Breast epithelium (tissue), 4 donors: ENCODE measurements around the gene HDAC7. TPM values are rescaled to one million over a fixed set of nuclear protein-coding genes. Genes with fewer than 3 reads are reported as not detected.
A peak's percentile ranks its signal among the peaks of the same experiment; 100 is the strongest.

Experiments used
- DNase-seq, 2 donors: peaks; one replicate each; pipeline ENCODE4 v3.0.0-alpha.2; 2019; ENCODE audit warnings: low spot score in 2 of 2
- H3K27ac ChIP-seq, 2 donors: fragments of 200-600 bp; sonication (generic) in 1 of 2; one replicate each; pipeline ENCODE4 v1.5.1; 2016 to 2019; ENCODE audit warnings: mild to moderate bottlenecking in 1 of 2
- H3K27me3 ChIP-seq, 2 donors: fragments of 200-600 bp; sonication (generic) in 1 of 2; one replicate each; pipeline versions ENCODE4 v1.5.1 to v1.6.0; 2017 to 2019; ENCODE audit warnings: control low read depth in 1 of 2, mild to moderate bottlenecking in 1 of 2
- H3K36me3 ChIP-seq: fragments of 200-600 bp; one replicate; pipeline ENCODE4 v1.5.1; 2019
- H3K4me1 ChIP-seq, 2 donors: fragments of 200-600 bp; sonication (generic); one replicate each; pipeline ENCODE4 v1.5.1; 2016 to 2019; ENCODE audit warnings: control low read depth in 1 of 2
- H3K4me3 ChIP-seq, 3 donors: fragments of 200-600 bp; sonication (generic); 1 replicate in 2 of 3; 2 replicates in 1 of 3; pipeline ENCODE4 v1.5.1; 2016 to 2019; ENCODE audit warnings: mild to moderate bottlenecking in 3 of 3, moderate library complexity in 2 of 3
- H3K9me3 ChIP-seq, 2 donors: fragments of 200-600 bp; sonication (generic) in 1 of 2; one replicate each; pipeline ENCODE4 v1.5.1; 2016 to 2019; ENCODE audit warnings: control low read depth in 1 of 2
- POLR2A ChIP-seq: fragments of 450-650 bp; IDR thresholded peaks from one replicate; pipeline ENCODE4 v1.6.1; 2016; ENCODE audit warnings: antibody characterized with exemption, mild to moderate bottlenecking, moderate library complexity
- POLR2AphosphoS5 ChIP-seq, 3 donors: sonication (generic); formaldehyde crosslinking; IDR thresholded peaks; one replicate each; pipeline ENCODE4 v1.6.1; 2017; ENCODE audit warnings: antibody characterized with exemption in 3 of 3
- intact Hi-C: fragments of 100-400 bp; cut with DNase I; formaldehyde crosslinking; loops from one replicate; pipeline ENCODE4 v1.15.1; 2023; ENCODE audit warnings: low total_unique reads
- total RNA-seq, 3 donors: library from RNA; depleted of rRNA; stranded (reverse); fragments of >200 nt; gene quantifications; one replicate each; pipeline ENCODE4 v1.1.0, GENCODE V29; 2016
- TF ChIP-seq, protein P1 (sequence below), 3 donors: fragments of 450-650 bp; IDR thresholded peaks; one replicate each; pipeline ENCODE4 v1.5.1; 2016 to 2017; ENCODE audit warnings: antibody characterized with exemption in 3 of 3, mild to moderate bottlenecking in 3 of 3, moderate library complexity in 3 of 3

HDAC7 gene
- total RNA-seq, 3 donors from 2014 or later = 37.6 to 77.0 (median 44.9) TPM

DNA sequence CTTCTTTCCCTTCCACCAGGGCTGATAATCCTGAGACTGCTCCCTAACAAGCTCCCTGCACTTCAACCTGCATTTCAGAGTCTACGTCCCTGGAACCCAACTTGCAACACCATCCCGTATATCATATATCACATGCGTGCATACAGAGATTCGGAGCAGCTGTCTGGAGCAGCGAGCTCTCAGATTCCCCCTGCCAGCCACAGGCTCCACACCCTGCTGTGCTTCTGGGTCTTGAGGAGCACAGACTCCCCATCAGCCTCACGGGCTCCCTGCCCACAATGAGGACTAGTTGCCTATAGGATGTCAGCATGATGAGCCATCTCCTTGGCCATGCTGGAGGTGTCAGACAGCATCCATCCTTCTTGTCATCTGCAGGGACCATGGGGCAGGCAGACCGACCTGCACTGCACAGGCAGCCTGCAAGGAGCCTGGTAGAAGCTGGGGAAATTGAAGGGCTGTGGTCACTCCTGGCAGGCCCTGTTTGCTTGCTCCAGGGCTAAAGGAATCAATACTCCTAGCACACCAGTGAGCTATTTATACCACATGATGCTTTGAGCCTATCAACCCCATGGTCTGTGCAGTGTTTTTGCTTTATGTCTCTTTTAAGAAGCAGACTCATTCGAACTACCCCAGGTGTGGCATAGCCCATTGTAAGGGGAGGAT lies 19.6 kb upstream of the HDAC7 start:
- intact Hi-C loops = no loop called here
- no peaks in the 10 kb centered on the region for H3K9me3 ChIP-seq
- no peak for TF ChIP-seq POLR2AphosphoS5 (IDR thresholded peaks at IDR 0.05)
- TF ChIP-seq, protein P1, sequence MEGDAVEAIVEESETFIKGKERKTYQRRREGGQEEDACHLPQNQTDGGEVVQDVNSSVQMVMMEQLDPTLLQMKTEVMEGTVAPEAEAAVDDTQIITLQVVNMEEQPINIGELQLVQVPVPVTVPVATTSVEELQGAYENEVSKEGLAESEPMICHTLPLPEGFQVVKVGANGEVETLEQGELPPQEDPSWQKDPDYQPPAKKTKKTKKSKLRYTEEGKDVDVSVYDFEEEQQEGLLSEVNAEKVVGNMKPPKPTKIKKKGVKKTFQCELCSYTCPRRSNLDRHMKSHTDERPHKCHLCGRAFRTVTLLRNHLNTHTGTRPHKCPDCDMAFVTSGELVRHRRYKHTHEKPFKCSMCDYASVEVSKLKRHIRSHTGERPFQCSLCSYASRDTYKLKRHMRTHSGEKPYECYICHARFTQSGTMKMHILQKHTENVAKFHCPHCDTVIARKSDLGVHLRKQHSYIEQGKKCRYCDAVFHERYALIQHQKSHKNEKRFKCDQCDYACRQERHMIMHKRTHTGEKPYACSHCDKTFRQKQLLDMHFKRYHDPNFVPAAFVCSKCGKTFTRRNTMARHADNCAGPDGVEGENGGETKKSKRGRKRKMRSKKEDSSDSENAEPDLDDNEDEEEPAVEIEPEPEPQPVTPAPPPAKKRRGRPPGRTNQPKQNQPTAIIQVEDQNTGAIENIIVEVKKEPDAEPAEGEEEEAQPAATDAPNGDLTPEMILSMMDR (IDR thresholded peaks at IDR 0.05) = no peak
- TF ChIP-seq POLR2A = no peak
- no peaks in the 10 kb centered on the region for H3K27me3 ChIP-seq
- DNase-seq = no peak
- peaks cover 0 to 9% of the 10 kb centered on the region in 2 donors for H3K4me1 ChIP-seq
- no peak overlapping the region for H3K4me3 ChIP-seq
- H3K36me3 ChIP-seq = no peaks in the 10 kb centered on the region
- H3K27ac ChIP-seq = no peak overlapping the region

DNA sequence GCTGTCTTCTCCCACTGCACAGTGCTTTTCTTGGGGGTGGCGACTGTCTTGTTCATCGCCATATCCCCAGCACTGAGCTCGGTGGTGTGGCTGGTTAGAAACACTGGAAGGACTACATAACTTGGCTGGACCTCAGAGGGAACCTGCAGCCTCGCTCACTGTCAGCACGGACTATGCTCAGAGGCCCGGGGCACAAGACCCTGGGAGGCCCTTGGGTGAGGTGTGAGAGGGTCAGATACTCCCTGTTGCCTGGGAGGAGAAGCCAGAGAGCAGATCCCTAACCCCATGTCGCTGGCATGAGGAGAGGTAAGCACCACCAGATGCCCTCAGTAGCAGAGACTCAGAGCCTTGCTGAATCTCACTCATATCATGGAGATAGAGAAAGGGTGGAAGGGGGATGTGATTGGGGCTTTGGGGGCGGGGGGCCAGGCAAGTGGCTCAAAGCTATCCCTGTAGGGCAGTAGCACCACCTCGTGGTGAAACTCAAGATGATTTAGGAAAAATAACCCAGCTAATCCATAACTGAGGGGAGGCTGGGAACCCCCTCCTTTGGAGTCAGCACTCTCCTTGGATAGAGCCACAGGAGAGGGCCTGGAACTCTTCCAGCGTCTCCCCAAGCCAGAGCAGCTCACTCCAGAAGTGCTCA lies 18.7 kb upstream of the HDAC7 start:
- TF ChIP-seq POLR2A = no peak
- TF ChIP-seq, protein P1 (IDR thresholded peaks at IDR 0.05) = peak in 2 of 3 donors; percentile 27 to 35
- TF ChIP-seq POLR2AphosphoS5 (IDR thresholded peaks at IDR 0.05) = no peak
- intact Hi-C loops = no loop called here
- Histone ChIP-seq H3K36me3 (no peaks in the 10 kb centered on the region), H3K4me3 (no peak overlapping the region), H3K9me3 (no peaks in the 10 kb centered on the region), H3K4me1 (peaks cover 0 to 9% of the 10 kb centered on the region in 2 donors), H3K27me3 (no peaks in the 10 kb centered on the region), H3K27ac (no peak overlapping the region)
- DNase-seq = no peak

DNA sequence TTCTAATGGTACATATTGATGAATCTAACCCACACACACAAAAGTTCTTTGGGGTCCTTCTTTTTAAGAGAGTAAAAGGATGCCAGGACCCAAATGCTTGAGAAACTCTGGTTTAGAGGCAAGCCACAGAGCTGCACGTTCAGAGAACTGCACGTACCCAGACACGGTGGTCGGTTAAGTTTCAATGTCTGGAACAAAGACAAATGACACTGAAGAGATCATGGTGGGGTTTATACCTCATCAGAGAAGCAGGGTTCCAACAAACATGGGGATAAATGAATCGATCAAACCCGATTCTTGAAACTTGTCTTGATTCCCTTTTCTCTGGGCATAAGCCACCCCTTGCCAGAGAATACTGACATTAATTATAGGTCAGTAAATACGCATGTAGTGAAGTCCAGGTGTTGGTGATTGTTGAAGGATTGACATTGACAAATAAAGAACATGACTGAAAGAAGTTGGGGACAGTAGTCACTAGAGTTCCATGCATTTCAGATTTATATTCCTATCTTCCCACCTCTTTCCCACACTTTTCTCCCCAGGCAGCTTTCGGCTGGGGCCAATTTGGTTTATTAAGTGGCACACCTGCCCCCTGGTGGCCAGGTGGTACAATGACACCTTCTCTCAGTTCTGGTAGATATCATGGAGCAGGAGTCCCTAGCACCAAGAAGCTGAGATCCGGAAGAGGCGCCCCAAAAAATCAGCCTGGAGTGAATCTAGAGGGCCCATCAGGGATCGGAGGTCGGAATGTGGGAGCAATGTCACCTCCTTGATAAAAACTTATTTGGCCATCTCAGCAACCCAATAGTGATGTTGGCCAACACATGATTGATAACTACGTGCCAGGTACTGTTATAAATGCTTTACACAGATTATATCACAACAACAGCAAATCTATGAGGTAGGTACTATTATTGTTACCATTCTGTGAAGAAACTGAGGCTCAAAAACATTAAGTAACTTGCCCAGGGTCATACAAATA lies 17.8 kb upstream of the HDAC7 start:
- no peaks in the 10 kb centered on the region for H3K9me3 ChIP-seq
- no peaks in the 10 kb centered on the region for H3K36me3 ChIP-seq
- DNase-seq = peak; percentile 72 to 77
- peaks cover 0 to 9% of the 10 kb centered on the region in 2 donors for H3K4me1 ChIP-seq
- intact Hi-C loops = no loop called here
- H3K4me3 ChIP-seq = no peak overlapping the region
- H3K27me3 ChIP-seq = no peaks in the 10 kb centered on the region
- H3K27ac ChIP-seq = no peak overlapping the region
- no peak for TF ChIP-seq POLR2A
- TF ChIP-seq, protein P1 (IDR thresholded peaks at IDR 0.05) = peak; percentile 97 to 99 (median 97)
- peak; percentile 24 to 57 (median 54) for TF ChIP-seq POLR2AphosphoS5 (IDR thresholded peaks at IDR 0.05)

DNA sequence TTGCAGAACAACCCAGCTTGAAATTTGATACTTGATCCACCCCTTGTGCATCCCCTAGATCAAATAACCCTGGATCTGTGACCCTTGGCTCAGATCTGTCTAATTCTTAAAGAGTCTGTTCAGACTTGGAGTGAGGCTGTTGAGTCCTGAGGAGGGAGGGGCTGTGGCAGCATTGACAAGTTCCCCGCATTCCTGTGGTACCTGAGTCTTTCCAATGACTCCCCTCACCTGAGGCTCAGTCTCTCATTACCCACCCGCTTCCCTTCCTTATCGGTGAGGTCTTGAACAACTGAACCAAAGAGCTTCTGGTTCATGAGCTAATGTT lies 16.1 kb upstream of the HDAC7 start:
- Histone ChIP-seq H3K27ac (peak overlapping the region; percentile 28 to 29), H3K4me3 (no peak overlapping the region), H3K36me3 (no peaks in the 10 kb centered on the region), H3K9me3 (no peaks in the 10 kb centered on the region), H3K4me1 (peaks cover 0 to 9% of the 10 kb centered on the region in 2 donors), H3K27me3 (no peaks in the 10 kb centered on the region)
- no peak for TF ChIP-seq POLR2A
- TF ChIP-seq, protein P1 (IDR thresholded peaks at IDR 0.05) = no peak
- no peak for TF ChIP-seq POLR2AphosphoS5 (IDR thresholded peaks at IDR 0.05)
- intact Hi-C loops = no loop called here
- no peak for DNase-seq
